HepG2 (cell line): ENCODE results near the gene ACTN4. TPM values are rescaled to one million over a fixed set of nuclear protein-coding genes. Genes with fewer than 3 reads are reported as not detected.
A peak's percentile ranks its signal among the peaks of the same experiment; 100 is the strongest.

Experiments
- ATAD3A ChIP-seq: sonication (generic); formaldehyde crosslinking; IDR thresholded peaks from 2 replicates; pipeline ENCODE4 v1.4.0; 2020; ENCODE audit warnings: missing genetic modification reagents
- ATF4 ChIP-seq, 2 experiments: fragments of 450-650 bp in 1 of 2; sonication (generic) in 1 of 2; formaldehyde crosslinking; IDR thresholded peaks; 2 replicates each; pipeline versions ENCODE4 v1.5.0 to v1.8.0; 2020 to 2022; ENCODE audit warnings: mild to moderate bottlenecking in 1 of 2, missing genetic modification reagents in 1 of 2
- DR1 ChIP-seq: sonication (generic); formaldehyde crosslinking; IDR thresholded peaks from 2 replicates; pipeline ENCODE4 v1.8.0; 2021; ENCODE audit warnings: mild to moderate bottlenecking, missing genetic modification reagents, inconsistent platforms
- HNRNPK ChIP-seq: fragments of 200-400 bp; formaldehyde crosslinking; IDR thresholded peaks from 2 replicates; pipeline ENCODE4 v1.6.1; 2018; ENCODE audit warnings: low read length, low read depth, moderate library complexity, mild to moderate bottlenecking; ENCODE audit not compliant: poor library complexity, severe bottlenecking
- JUN ChIP-seq: sonication (generic); formaldehyde crosslinking; IDR thresholded peaks from 2 replicates; pipeline ENCODE4 v1.4.0; 2020; ENCODE audit warnings: mild to moderate bottlenecking, missing genetic modification reagents
- KDM2A ChIP-seq: sonication (generic); formaldehyde crosslinking; IDR thresholded peaks from 2 replicates; pipeline ENCODE4 v1.4.0; 2020; ENCODE audit warnings: low read depth, missing genetic modification reagents, borderline replicate concordance
- PCBP2 ChIP-seq: fragments of 200-400 bp; formaldehyde crosslinking; optimal IDR thresholded peaks from 2 replicates; pipeline ENCODE3; 2018; ENCODE audit warnings: low read length, low read depth; ENCODE audit not compliant: poor library complexity, severe bottlenecking
- PRDM4 ChIP-seq: sonication (generic); formaldehyde crosslinking; IDR thresholded peaks from 2 replicates; pipeline ENCODE4 v1.9.0; 2021; ENCODE audit warnings: missing genetic modification reagents, borderline replicate concordance
- RELA ChIP-seq: sonication (generic); formaldehyde crosslinking; IDR thresholded peaks from 2 replicates; pipeline ENCODE4 v1.4.0; 2020; ENCODE audit warnings: missing genetic modification reagents
- SCMH1 ChIP-seq: sonication (generic); formaldehyde crosslinking; IDR thresholded peaks from 2 replicates; pipeline ENCODE4 v1.9.0; 2021; ENCODE audit warnings: missing genetic modification reagents, mild to moderate bottlenecking, borderline replicate concordance
- SIN3B ChIP-seq: fragments of 150-350 bp; IDR thresholded peaks from 2 replicates; pipeline ENCODE4 v1.6.1; 2014; ENCODE audit warnings: low read length
- SSRP1 ChIP-seq: IDR thresholded peaks from 2 replicates; pipeline ENCODE4 v1.6.1; 2016; ENCODE audit warnings: control low read depth
- THAP11 ChIP-seq: IDR thresholded peaks from 2 replicates; pipeline ENCODE4 v1.6.1; 2016; ENCODE audit warnings: missing biosample characterization, missing genetic modification reagents
- U2AF1 ChIP-seq: fragments of 200-400 bp; formaldehyde crosslinking; optimal IDR thresholded peaks from 2 replicates; pipeline ENCODE3; 2017; ENCODE audit warnings: mild to moderate bottlenecking, low read depth, low read length
- U2AF2 ChIP-seq: fragments of 200-400 bp; formaldehyde crosslinking; IDR thresholded peaks from 2 replicates; pipeline ENCODE4 v1.6.1; 2017; ENCODE audit warnings: low read depth, mild to moderate bottlenecking, low read length
- ZFP36 ChIP-seq: fragments of 150-350 bp; IDR thresholded peaks from 2 replicates; pipeline ENCODE4 v1.6.1; 2018; ENCODE audit warnings: borderline replicate concordance, low read length, low read depth; ENCODE audit not compliant: partially characterized antibody
- ZNF430 ChIP-seq: sonication (generic); formaldehyde crosslinking; IDR thresholded peaks from 2 replicates; pipeline ENCODE4 v1.9.0; 2021; ENCODE audit warnings: mild to moderate bottlenecking, missing genetic modification reagents
- ZNF550 ChIP-seq: sonication (generic); formaldehyde crosslinking; IDR thresholded peaks from 2 replicates; pipeline ENCODE4 v1.4.0; 2020; ENCODE audit warnings: mild to moderate bottlenecking, missing genetic modification reagents, borderline replicate concordance
- ZNF564 ChIP-seq: sonication (generic); formaldehyde crosslinking; IDR thresholded peaks from 2 replicates; pipeline ENCODE4 v1.8.1; 2023; ENCODE audit warnings: mild to moderate bottlenecking, missing genetic modification reagents
- ZNF598 ChIP-seq: sonication (generic); formaldehyde crosslinking; IDR thresholded peaks from 2 replicates; pipeline ENCODE4 v1.5.1; 2020; ENCODE audit warnings: mild to moderate bottlenecking, missing genetic modification reagents, borderline replicate concordance
- ZNF629 ChIP-seq: sonication (generic); formaldehyde crosslinking; conservative IDR thresholded peaks from 2 replicates; pipeline ENCODE4 v1.5.0; 2020; ENCODE audit warnings: missing genetic modification reagents
- ZNF749 ChIP-seq: sonication (generic); formaldehyde crosslinking; IDR thresholded peaks from 2 replicates; pipeline ENCODE4 v1.8.0; 2022; ENCODE audit warnings: mild to moderate bottlenecking, missing genetic modification reagents, moderate library complexity, borderline replicate concordance
- ZSCAN25 ChIP-seq: sonication (generic); formaldehyde crosslinking; IDR thresholded peaks from 2 replicates; pipeline ENCODE4 v1.8.0; 2022; ENCODE audit warnings: mild to moderate bottlenecking, missing genetic modification reagents
- ZSCAN31 ChIP-seq: sonication (generic); formaldehyde crosslinking; IDR thresholded peaks from 2 replicates; pipeline ENCODE4 v1.5.0; 2020; ENCODE audit warnings: low read depth, mild to moderate bottlenecking, missing genetic modification reagents
- polyA plus RNA-seq, 8 experiments: library from polyadenylated mRNA; depleted of rRNA in 3 of 8; stranded (reverse) in 7 of 8; unstranded in 1 of 8; fragments of >200 nt; fragmentation: Illumina TruSeq in 4 of 8; extraction: Trizol in 4 of 8; gene quantifications; 2 replicates each; pipeline versions ENCODE4 v1.2.1 to v1.2.3, GENCODE V29; 2011 to 2016; ENCODE audit warnings: low read depth in 4 of 8, missing spikeins in 1 of 8, mixed read lengths in 1 of 8; ENCODE audit not compliant: insufficient read depth in 1 of 8
- total RNA-seq, 5 experiments: library from RNA; depleted of rRNA; stranded (reverse); fragments of >200 nt; fragmentation: Illumina TruSeq; extraction: Trizol; gene quantifications; 2 replicates each; pipeline ENCODE4 v1.2.3, GENCODE V29; 2016; ENCODE audit warnings: low read depth in 1 of 5
- TF ChIP-seq, protein P1 (sequence below): sonication (generic); formaldehyde crosslinking; IDR thresholded peaks from 2 replicates; pipeline ENCODE4 v1.4.0; 2020; ENCODE audit warnings: missing genetic modification reagents; ENCODE audit errors: not compliant biosample characterization

Gene ACTN4
- total and polyA plus RNA-seq, 2 of the 13 experiments (the other 11 are each of a cell fraction or from before 2014, with no cell fraction given), result 171 to 192 TPM

DNA sequence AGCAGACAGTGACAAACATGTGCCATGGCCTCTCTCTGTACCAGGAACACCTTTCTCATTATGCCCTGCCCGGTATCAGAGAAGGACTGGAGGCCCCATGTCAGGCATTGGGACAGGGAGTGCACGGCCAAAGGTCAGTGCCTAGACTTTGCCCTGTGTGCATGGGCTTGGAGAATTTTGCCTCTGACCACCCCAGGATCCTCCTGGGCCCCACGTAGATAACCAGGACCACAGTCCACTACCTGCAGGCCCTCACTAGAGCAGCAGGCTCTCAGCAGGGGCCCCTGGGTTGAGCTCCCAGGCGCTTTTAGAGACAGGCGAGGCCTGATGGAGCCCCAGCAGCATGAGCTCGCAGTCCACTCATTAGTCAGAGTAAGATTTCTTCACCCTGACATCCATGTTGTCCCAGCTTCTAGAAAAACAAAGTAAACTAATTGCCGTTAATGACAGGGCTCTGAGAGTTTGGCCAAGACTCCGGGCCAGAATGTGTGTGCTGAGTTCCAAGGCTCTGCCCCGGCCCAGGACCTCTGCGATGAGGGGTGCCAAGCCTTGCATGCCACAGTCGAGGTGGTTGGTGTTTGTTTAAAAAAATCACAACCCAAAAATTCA lies 54.1 kb downstream of the ACTN4 start (continued):
- TF ChIP-seq ZSCAN25 (CRISPR knock-in tag) (peak; percentile 59; the same call in 1 of the 2 replicates), ZNF564 (CRISPR knock-in tag) (0 out of 2 replicates have a peak, but pooled peaks have one; percentile 33), PRDM4 (no peak), SIN3B (no peak), ZFP36 (no peak), ZNF629 (CRISPR knock-in tag) (peak; percentile 72), ATAD3A (no peak), PCBP2 (no peak), HNRNPK (no peak), SCMH1 (CRISPR knock-in tag) (no peak), KDM2A (CRISPR knock-in tag) (peak; percentile 59; the same call in 1 of the 2 replicates), ZNF550 (no peak), ZNF749 (0 out of 2 replicates have a peak, but pooled peaks have one; percentile 46), DR1 (CRISPR knock-in tag) (no peak; the same call in 1 of the 2 replicates), U2AF1 (no peak), THAP11 (CRISPR knock-in tag) (peak; percentile 51), JUN (CRISPR knock-in tag) (0 out of 2 replicates have a peak, but pooled peaks have one; percentile 27), RELA (CRISPR knock-in tag) (no peak), SSRP1 (CRISPR knock-in tag) (0 out of 2 replicates have a peak, but pooled peaks have one; percentile 65), U2AF2 (no peak), ZNF598 (CRISPR knock-in tag) (0 out of 2 replicates have a peak, but pooled peaks have one; percentile 77), ZNF430 (CRISPR knock-in tag) (0 out of 2 replicates have a peak, but pooled peaks have one; percentile 39), ATF4 (CRISPR knock-in tag; IDR thresholded peaks at IDR 0.05) (no peak), ZSCAN31 (CRISPR knock-in tag) (peak; percentile 77)
- TF ChIP-seq, protein P1, sequence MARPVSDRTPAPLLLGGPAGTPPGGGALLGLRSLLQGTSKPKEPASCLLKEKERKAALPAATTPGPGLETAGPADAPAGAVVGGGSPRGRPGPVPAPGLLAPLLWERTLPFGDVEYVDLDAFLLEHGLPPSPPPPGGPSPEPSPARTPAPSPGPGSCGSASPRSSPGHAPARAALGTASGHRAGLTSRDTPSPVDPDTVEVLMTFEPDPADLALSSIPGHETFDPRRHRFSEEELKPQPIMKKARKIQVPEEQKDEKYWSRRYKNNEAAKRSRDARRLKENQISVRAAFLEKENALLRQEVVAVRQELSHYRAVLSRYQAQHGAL (CRISPR knock-in tag), result no peak
